ENCODE measurements around the gene IGSF8.

- TF ChIP-seq POLR2AphosphoS5 (IDR thresholded peaks at IDR 0.05; ENCODE audit: borderline replicate concordance, low read depth, low read length) (no peak), EZH2 (IDR thresholded peaks at IDR 0.05) (no peak)
Observed at GRCh38 chr1:160109686-160110085, 11.3 kb upstream of the IGSF8 start.

All from SK-N-MC (cell line).